Subcutaneous adipose tissue (tissue), 4 donors: ENCODE results near the gene KITLG. TPM values are rescaled to one million over a fixed set of nuclear protein-coding genes. Genes with fewer than 3 reads are reported as not detected.

Experiments used
- CTCF ChIP-seq: fragments of 450-650 bp; IDR thresholded peaks from one replicate; pipeline ENCODE4 v1.5.1; 2016; ENCODE audit warnings: low read depth, mild to moderate bottlenecking, control low read depth, antibody characterized with exemption, moderate library complexity
- small RNA-seq: library from RNA; depleted of rRNA; stranded (forward); fragments of <200 nt; gene quantifications from one replicate; pipeline ENCODE3, GENCODE V24; 2016
- total RNA-seq, 4 donors: library from RNA; depleted of rRNA; stranded (reverse); fragments of >200 nt; gene quantifications; one replicate each; pipeline ENCODE4 v1.1.0, GENCODE V29; 2016

The KITLG gene
- total RNA-seq, 4 donors from 2014 or later: 14.1 to 24.7 (median 18.8) TPM

GRCh38 chr12:88451205-88451604 is 129.1 kb downstream of the KITLG start:
- no peak for TF ChIP-seq CTCF

DNA sequence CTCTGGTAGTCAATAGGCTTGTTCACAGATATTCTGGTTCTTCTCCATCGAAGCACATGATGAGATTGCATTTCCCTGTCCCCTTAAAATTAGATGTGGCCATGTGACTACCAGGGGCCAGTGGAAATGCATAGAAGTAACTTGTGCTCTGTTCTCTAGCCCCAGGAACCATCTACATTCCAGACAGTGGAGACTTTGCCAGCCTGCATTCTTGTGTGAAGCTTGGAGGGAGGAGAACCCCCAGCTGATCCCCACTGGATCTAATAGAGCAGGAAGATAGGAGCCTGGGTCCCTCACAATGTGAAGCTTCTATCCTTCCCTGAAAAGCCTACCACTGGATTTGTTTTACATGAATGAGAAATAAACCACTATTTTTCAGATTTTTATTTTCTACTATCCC is 130.1 kb downstream of the KITLG start:
- TF ChIP-seq CTCF: no peak

DNA sequence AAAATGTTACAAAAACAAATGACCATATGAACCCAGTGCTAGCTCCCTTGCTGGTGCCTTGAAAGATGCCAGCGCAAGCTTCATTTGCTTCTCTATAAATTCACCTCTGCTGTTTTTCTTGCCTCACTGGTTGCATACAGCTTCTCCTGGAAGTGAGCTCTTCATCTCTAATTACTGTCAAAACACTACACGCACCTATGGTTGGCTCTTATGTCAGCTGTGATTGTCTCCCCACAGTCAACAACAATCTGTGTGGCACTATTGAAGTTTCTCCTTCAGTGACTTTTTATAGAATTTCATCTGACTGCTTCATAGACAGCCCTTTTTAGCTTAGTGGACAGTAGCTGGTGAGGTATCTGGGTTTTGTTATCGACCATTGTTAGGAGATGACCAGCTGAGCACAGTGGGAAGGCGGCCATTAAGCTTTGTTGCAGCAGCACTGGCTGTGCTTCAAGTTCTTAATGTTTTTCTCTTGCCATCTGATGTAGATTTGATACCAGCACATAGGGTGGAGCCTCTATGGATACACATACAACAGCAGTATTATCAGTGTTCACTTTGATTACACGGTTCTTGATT is 131.8 kb downstream of the KITLG start:
- TF ChIP-seq CTCF: no peak

GRCh38 chr12:88445705-88446394 is 134.4 kb downstream of the KITLG start:
- TF ChIP-seq CTCF: no peak

DNA sequence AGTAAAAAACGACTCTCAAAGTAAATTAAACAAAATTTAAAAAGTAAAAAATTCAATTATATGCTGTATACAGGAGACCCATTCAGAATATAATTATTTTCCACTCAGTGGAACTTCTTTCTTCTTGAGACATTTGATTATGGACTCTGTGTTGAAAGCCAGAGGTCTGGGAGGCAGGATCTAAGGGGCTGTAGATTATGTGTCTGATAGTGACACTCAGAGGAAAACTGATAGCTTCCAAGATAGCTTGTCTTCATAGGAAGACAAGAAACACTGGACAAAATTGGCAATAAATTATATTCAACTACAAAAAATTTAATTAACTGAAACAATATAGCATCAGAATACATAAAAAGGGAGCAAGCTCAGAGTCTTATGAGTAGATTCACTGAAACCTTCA is 135.8 kb downstream of the KITLG start:
- no peak for TF ChIP-seq CTCF

Small RNA genes lying within 50 kb of the gene (small RNA-seq; reads per million reads assigned to genes)
- not detected for gene RNU1-117P
